Measurements from ENCODE around the gene NEK7. TPM values are rescaled to one million over a fixed set of nuclear protein-coding genes. Genes with fewer than 3 reads are reported as not detected.
"Not testable (repeated sequence)": the region's sequence is repeated elsewhere in the genome, so short reads cannot be mapped to it uniquely, and the experiment has no call there.

The NEK7 gene
- total RNA-seq, 6 donors from 2014 or later, result 55.3 to 137 (median 112) TPM

DNA sequence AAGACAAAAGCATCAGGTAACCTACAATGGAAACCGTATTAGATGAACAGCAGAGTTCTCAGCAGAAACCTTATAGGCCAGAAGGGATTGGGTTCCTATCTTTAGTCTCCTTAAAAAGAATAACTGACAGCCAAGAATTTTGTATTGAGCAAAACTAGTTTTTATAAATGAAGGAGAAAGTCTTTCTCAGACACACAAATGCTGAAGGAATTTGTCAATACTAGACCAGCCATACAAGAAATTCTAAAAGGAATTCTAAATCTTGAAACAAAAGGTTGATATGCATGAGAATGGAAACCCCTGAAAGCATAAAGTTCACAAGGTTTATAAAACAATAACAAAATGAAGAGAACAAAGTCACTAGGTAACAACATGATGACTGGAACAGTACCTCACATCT lies 58.1 kb downstream of the NEK7 start:
- no peak for DNase-seq
- WGBS, 2 donors, result 95 to 97% methylated on average over 1 of the region's 1 CpG
- Histone ChIP-seq H3K9me3 (peaks cover 0 to 3% (median 0%) of the 10 kb centered on the region in 4 donors), H3K4me1 (no peaks in the 10 kb centered on the region), H3K27ac (no peak overlapping the region), H3K36me3 (peaks cover 0 to 10% (median 9%) of the 10 kb centered on the region in 4 donors), H3K27me3 (no peaks in the 10 kb centered on the region), H3K4me3 (no peak overlapping the region)
- ATAC-seq (ENCODE audit: low FRiP score in 2 of 2), result no peak
- TF ChIP-seq, protein P1, sequence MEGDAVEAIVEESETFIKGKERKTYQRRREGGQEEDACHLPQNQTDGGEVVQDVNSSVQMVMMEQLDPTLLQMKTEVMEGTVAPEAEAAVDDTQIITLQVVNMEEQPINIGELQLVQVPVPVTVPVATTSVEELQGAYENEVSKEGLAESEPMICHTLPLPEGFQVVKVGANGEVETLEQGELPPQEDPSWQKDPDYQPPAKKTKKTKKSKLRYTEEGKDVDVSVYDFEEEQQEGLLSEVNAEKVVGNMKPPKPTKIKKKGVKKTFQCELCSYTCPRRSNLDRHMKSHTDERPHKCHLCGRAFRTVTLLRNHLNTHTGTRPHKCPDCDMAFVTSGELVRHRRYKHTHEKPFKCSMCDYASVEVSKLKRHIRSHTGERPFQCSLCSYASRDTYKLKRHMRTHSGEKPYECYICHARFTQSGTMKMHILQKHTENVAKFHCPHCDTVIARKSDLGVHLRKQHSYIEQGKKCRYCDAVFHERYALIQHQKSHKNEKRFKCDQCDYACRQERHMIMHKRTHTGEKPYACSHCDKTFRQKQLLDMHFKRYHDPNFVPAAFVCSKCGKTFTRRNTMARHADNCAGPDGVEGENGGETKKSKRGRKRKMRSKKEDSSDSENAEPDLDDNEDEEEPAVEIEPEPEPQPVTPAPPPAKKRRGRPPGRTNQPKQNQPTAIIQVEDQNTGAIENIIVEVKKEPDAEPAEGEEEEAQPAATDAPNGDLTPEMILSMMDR (IDR thresholded peaks at IDR 0.05), result no peak
- TF ChIP-seq POLR2A (IDR thresholded peaks at IDR 0.05), result no peak
- TF ChIP-seq POLR2AphosphoS5 (IDR thresholded peaks at IDR 0.05), result no peak

DNA sequence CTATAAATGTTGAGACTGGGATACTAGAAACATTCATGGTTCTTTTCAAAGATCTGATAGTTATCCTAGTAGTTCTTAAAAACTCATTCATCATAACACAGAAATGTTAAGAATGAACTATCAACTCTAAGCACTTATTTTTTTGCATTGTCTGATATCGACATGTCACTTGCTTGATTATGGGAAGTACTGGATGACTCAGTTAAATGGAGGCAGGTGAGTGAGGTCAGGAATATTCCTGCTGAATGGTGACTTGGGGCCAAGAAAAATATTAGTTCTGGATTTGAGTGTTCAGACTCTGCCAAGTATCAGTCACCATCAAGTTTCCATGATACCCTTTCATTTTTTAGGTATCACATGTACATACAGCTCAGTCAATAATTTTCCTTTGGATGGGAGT lies 63.6 kb downstream of the NEK7 start:
- ATAC-seq (ENCODE audit: low FRiP score in 2 of 2) (peak in 1 of 2 donors; percentile 43), DNase-seq (no peak)
- Histone ChIP-seq H3K27me3 (no peaks in the 10 kb centered on the region), H3K36me3 (no peaks in the 10 kb centered on the region), H3K4me1 (peaks cover 0 to 8% (median 4%) of the 10 kb centered on the region in 4 donors), H3K4me3 (no peak overlapping the region), H3K9me3 (no peaks in the 10 kb centered on the region), H3K27ac (peak overlapping the region in 1 of 4 donors; percentile 45)
- 43 to 47% methylated on average over 1 of the region's 1 CpG for WGBS, 2 donors
- no peak for TF ChIP-seq POLR2AphosphoS5 (IDR thresholded peaks at IDR 0.05)
- no peak for TF ChIP-seq EP300 (IDR thresholded peaks at IDR 0.05)
- TF ChIP-seq POLR2A (IDR thresholded peaks at IDR 0.05), result no peak
- TF ChIP-seq, protein P1 (IDR thresholded peaks at IDR 0.05), result no peak

DNA sequence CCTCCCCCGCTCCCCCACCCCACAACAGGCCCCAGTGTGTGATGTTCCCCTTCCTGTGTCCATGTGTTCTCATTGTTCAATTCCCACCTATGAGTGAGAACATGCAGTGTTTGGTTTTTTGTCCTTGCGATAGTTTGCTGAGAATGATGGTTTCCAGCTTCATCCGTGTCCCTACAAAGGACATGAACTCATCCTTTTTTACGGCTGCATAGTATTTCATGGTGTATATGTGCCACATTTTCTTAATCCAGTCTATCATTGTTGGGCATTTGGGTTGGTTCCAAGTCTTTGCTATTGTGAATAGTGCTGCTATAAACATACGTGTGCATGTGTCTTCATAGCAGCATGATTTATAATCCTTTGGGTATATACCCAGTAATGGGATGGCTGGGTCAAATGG lies 70.2 kb downstream of the NEK7 start:
- ATAC-seq (ENCODE audit: low FRiP score in 2 of 2); H3K9me3 ChIP-seq; DNase-seq; H3K36me3 ChIP-seq; H3K27me3 ChIP-seq; H3K4me1 ChIP-seq; H3K4me3 ChIP-seq; H3K27ac ChIP-seq: not testable (repeated sequence)
- 89 to 94% methylated on average over 5 of the region's 5 CpGs for WGBS, 2 donors

DNA sequence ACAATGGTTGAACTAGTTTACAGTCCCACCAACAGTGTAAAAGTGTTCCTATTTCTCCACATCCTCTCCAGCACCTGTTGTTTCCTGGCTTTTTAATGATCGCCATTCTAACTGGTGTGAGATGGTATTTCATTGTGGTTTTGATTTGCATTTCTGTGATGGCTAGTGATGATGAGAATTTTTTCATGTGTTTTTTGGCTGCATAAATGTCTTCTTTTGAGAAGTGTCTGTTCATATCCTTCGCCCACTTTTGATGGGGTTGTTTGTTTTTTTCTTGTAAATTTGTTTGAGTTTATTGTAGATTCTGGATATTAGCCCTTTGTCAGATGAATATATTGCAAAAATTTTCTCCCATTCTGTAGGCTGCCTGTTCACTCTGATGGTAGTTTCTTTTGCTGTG lies 70.7 kb downstream of the NEK7 start:
- not testable (repeated sequence) for DNase-seq; H3K27me3 ChIP-seq; H3K27ac ChIP-seq; ATAC-seq (ENCODE audit: low FRiP score in 2 of 2); H3K9me3 ChIP-seq; H3K4me1 ChIP-seq; H3K36me3 ChIP-seq; H3K4me3 ChIP-seq
- 98 to 100% methylated on average over 2 of the region's 2 CpGs for WGBS, 2 donors

DNA sequence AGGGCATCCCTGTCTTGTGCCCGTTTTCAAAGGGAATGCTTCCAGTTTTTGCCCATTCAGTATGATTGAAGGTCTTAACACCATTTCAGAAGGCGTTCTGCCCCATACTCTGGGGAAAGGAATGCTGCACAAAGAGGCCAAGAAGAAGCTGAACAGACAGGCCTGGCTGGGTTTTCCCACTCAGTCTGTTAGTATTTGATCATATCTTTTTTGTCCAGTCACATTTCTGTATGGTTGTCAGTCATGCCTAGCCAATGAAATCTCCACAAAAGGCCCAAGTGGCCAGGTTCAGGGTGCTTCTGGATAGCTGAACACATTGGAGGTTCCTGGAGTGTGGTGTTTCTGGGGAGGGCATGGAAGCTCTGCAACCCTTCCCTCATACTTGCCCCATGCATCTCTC lies 72.1 kb downstream of the NEK7 start:
- TF ChIP-seq, protein P1 (IDR thresholded peaks at IDR 0.05), result no peak
- TF ChIP-seq EP300 (IDR thresholded peaks at IDR 0.05), result no peak
- no peak for TF ChIP-seq POLR2AphosphoS5 (IDR thresholded peaks at IDR 0.05)
- no peak for TF ChIP-seq POLR2A (IDR thresholded peaks at IDR 0.05)
- H3K36me3 ChIP-seq, result no peaks in the 10 kb centered on the region
- H3K27ac ChIP-seq, result no peak overlapping the region

DNA sequence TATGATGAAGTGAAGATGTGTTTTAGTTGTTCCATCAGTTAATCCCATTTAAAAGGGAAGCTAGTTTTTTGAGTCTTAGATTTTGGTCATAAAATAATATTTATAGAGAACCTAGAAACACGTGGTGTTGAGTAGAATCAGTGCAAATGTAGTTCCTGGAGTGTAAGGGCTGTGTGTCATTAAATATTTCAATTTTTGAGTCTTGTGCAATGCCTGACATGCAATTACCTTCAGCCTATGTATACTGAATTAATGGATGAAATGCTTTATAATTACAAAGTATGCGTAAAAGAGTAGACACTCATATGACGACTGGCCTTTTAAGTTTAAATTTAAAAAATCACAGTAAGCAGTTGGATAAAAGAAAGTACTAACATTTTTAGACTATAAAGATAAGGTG lies 75.0 kb downstream of the NEK7 start:
- no peak overlapping the region for H3K27ac ChIP-seq
- peaks cover 6 to 19% (median 14%) of the 10 kb centered on the region in 4 donors for H3K4me1 ChIP-seq
- no peaks in the 10 kb centered on the region for H3K9me3 ChIP-seq
- WGBS, 2 donors, result 81 to 85% methylated on average over 3 of the region's 3 CpGs
- TF ChIP-seq EP300 (IDR thresholded peaks at IDR 0.05), result no peak
- TF ChIP-seq, protein P1 (IDR thresholded peaks at IDR 0.05), result no peak
- TF ChIP-seq POLR2AphosphoS5 (IDR thresholded peaks at IDR 0.05), result no peak
- no peak for TF ChIP-seq POLR2A (IDR thresholded peaks at IDR 0.05)
- H3K27me3 ChIP-seq, result no peaks in the 10 kb centered on the region
- ATAC-seq (ENCODE audit: low FRiP score in 2 of 2), result no peak
- DNase-seq, result no peak
- H3K36me3 ChIP-seq, result peaks cover 0 to 5% (median 0%) of the 10 kb centered on the region in 4 donors
- H3K4me3 ChIP-seq, result no peak overlapping the region

More for the DNA sequence above, 72.1 kb downstream of the NEK7 start:
- Histone ChIP-seq H3K27me3 (no peaks in the 10 kb centered on the region), H3K4me3 (no peak overlapping the region), H3K9me3 (no peaks in the 10 kb centered on the region), H3K4me1 (peaks cover 0 to 8% (median 5%) of the 10 kb centered on the region in 4 donors)
- no peak for ATAC-seq (ENCODE audit: low FRiP score in 2 of 2)
- WGBS, 2 donors, result 67 to 89% methylated on average over 2 of the region's 2 CpGs
- DNase-seq, result no peak

Data from upper lobe of left lung (tissue), 6 donors.